ENCODE data around the gene CHST12. TPM values are rescaled to one million over a fixed set of nuclear protein-coding genes. Genes with fewer than 3 reads are reported as not detected.

The CHST12 gene
- total RNA-seq, 2 donors from 2014 or later = 14.5 to 18.5 TPM

DNA sequence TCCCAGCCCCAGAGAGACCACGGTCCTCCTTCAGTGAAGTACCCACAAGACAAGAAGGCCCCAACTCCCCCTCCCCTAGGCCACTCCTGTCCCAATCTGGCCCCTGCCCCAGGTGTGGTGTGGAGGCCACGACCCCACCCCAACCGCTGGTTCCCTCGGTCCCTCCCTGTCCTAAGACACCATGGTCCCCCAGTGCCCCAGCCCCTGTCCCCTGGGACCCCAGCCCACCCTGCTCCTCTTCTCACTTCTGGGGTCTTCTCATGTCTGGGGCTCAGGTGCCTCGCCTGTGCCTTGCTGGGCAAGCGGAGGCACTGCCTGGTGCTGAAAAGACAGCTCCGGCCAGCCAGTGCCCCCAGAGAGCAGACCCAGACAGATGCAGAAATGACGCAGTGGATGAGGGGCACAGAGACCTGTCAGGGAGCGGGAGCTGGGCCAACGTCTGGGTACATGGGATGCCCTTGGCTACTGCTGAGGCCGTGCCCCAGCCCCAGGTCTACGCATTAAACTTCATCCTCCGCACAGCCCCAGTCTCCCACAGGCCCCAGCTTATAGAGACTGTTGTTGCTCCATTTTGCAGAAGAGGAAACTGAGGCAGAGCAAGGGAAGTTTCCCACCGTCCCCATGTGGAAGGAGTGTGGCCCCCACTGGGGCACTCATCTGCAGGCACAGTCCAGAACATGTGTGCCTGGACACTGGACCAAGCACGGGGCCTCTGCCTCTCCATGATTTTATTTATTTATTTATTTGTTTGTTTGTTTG is 58.0 kb downstream of the CHST12 start:
- DNase-seq = peak; percentile 63
- 86 to 88% methylated on average over 5 to 15 of the region's 15 CpGs for WGBS, 2 experiments (ENCODE audit: insufficient coverage in 1 of 2, insufficient read length in 1 of 2)

DNA sequence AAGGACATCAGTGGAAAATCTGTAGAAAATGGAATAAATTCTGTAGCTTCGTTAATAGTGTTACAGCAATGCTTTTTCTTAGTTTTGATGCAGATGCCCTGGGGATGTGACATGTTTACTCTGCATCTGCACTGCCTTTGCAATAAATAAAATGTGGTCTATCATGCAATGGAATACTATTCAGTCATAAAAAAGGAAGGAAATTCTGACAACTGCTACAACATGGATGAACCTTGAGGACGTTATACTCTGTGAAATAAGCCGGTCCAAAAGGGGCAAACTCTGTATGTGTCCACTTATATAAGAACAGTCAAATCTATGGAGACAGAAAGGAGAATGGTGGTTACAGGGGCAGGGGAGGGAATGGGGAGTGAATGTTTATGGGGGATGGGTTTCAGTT is 59.3 kb downstream of the CHST12 start:
- H3K27me3 Mint-ChIP-seq (ENCODE audit: insufficient read depth) = no peaks in the 10 kb centered on the region

More for the DNA sequence above, 58.0 kb downstream of the CHST12 start:
- Mint-ChIP-seq H3K36me3 (ENCODE audit: low read depth) (no peaks in the 10 kb centered on the region), H3K9me3 (peaks cover 3% of the 10 kb centered on the region), H3K27ac (no peak overlapping the region), H3K4me1 (peaks cover 3% of the 10 kb centered on the region), H3K27me3 (ENCODE audit: insufficient read depth) (no peaks in the 10 kb centered on the region), H3K4me3 (no peak overlapping the region)
- Histone ChIP-seq H3K4me3 (ENCODE audit: low read length) (no peak overlapping the region), H3K27ac (ENCODE audit: low read depth, low read length) (no peak overlapping the region), H3K9me3 (ENCODE audit: control insufficient read depth, low read length) (no peaks in the 10 kb centered on the region), H3K27me3 (ENCODE audit: control insufficient read depth, insufficient read depth, low read length, poor library complexity, severe bottlenecking) (no peaks in the 10 kb centered on the region), H3K4me1 (ENCODE audit: control insufficient read depth, insufficient read depth, low read length) (no peaks in the 10 kb centered on the region), H3K9ac (ENCODE audit: extremely low read depth, low read length, poor library complexity, severe bottlenecking) (no peak overlapping the region), H3K36me3 (ENCODE audit: control insufficient read depth, insufficient read depth, low read length) (no peaks in the 10 kb centered on the region)
- TF ChIP-seq, protein P1, sequence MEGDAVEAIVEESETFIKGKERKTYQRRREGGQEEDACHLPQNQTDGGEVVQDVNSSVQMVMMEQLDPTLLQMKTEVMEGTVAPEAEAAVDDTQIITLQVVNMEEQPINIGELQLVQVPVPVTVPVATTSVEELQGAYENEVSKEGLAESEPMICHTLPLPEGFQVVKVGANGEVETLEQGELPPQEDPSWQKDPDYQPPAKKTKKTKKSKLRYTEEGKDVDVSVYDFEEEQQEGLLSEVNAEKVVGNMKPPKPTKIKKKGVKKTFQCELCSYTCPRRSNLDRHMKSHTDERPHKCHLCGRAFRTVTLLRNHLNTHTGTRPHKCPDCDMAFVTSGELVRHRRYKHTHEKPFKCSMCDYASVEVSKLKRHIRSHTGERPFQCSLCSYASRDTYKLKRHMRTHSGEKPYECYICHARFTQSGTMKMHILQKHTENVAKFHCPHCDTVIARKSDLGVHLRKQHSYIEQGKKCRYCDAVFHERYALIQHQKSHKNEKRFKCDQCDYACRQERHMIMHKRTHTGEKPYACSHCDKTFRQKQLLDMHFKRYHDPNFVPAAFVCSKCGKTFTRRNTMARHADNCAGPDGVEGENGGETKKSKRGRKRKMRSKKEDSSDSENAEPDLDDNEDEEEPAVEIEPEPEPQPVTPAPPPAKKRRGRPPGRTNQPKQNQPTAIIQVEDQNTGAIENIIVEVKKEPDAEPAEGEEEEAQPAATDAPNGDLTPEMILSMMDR (conservative IDR thresholded peaks at IDR 0.05) = no peak

DNA sequence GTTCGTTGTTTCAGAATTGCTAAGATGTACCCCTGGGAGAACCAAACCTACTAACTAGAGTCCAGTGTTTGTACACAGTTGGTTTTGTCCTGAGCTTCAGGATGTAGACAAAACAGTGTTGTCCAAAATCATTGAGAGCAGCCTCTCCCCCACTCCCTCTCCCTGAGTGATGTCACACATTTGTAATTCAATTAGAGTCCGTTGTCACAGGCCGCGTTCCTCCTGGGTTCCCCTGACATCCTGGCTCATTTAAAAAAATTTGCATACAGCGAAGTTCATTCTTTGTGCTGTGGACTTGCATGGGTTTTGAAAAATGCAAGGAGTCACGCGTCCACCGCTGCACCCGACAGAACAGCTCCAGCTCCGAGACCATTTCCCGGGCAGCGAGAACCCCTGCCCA is 62.5 kb downstream of the CHST12 start:
- DNase-seq = no peak
- H3K27ac ChIP-seq (ENCODE audit: low read depth, low read length) = peak overlapping the region; percentile 98
- no peak overlapping the region for H3K4me3 Mint-ChIP-seq
- no peaks in the 10 kb centered on the region for H3K27me3 Mint-ChIP-seq (ENCODE audit: insufficient read depth)
- TF ChIP-seq, protein P1 (conservative IDR thresholded peaks at IDR 0.05) = no peak
- WGBS, 2 experiments (ENCODE audit: insufficient coverage in 1 of 2, insufficient read length in 1 of 2) = 44 to 74% methylated on average over 4 to 12 of the region's 12 CpGs
- H3K27me3 ChIP-seq (ENCODE audit: control insufficient read depth, insufficient read depth, low read length, poor library complexity, severe bottlenecking) = no peaks in the 10 kb centered on the region
- no peaks in the 10 kb centered on the region for H3K4me1 ChIP-seq (ENCODE audit: control insufficient read depth, insufficient read depth, low read length)
- H3K9me3 ChIP-seq (ENCODE audit: control insufficient read depth, low read length) = no peaks in the 10 kb centered on the region
- H3K36me3 ChIP-seq (ENCODE audit: control insufficient read depth, insufficient read depth, low read length) = no peaks in the 10 kb centered on the region
- H3K4me3 ChIP-seq (ENCODE audit: low read length) = no peak overlapping the region
- H3K36me3 Mint-ChIP-seq (ENCODE audit: low read depth) = no peaks in the 10 kb centered on the region
- no peak overlapping the region for H3K9ac ChIP-seq (ENCODE audit: extremely low read depth, low read length, poor library complexity, severe bottlenecking)
- peaks cover 5% of the 10 kb centered on the region for H3K4me1 Mint-ChIP-seq
- H3K9me3 Mint-ChIP-seq = peaks cover 3% of the 10 kb centered on the region
- H3K27ac Mint-ChIP-seq = no peak overlapping the region

More for the DNA sequence above, 59.3 kb downstream of the CHST12 start:
- Histone ChIP-seq H3K9ac (ENCODE audit: extremely low read depth, low read length, poor library complexity, severe bottlenecking) (no peak overlapping the region), H3K4me3 (ENCODE audit: low read length) (no peak overlapping the region), H3K36me3 (ENCODE audit: control insufficient read depth, insufficient read depth, low read length) (no peaks in the 10 kb centered on the region), H3K27ac (ENCODE audit: low read depth, low read length) (no peak overlapping the region), H3K4me1 (ENCODE audit: control insufficient read depth, insufficient read depth, low read length) (no peaks in the 10 kb centered on the region), H3K27me3 (ENCODE audit: control insufficient read depth, insufficient read depth, low read length, poor library complexity, severe bottlenecking) (no peaks in the 10 kb centered on the region), H3K9me3 (ENCODE audit: control insufficient read depth, low read length) (no peaks in the 10 kb centered on the region)
- no peak overlapping the region for H3K27ac Mint-ChIP-seq
- TF ChIP-seq, protein P1 (conservative IDR thresholded peaks at IDR 0.05) = no peak
- peaks cover 3% of the 10 kb centered on the region for H3K4me1 Mint-ChIP-seq
- H3K9me3 Mint-ChIP-seq = peaks cover 3% of the 10 kb centered on the region
- 88 to 89% methylated on average over 2 to 3 of the region's 3 CpGs for WGBS, 2 experiments (ENCODE audit: insufficient coverage in 1 of 2, insufficient read length in 1 of 2)
- H3K4me3 Mint-ChIP-seq = no peak overlapping the region
- no peak for DNase-seq
- H3K36me3 Mint-ChIP-seq (ENCODE audit: low read depth) = no peaks in the 10 kb centered on the region
